Kidney (tissue), 14 donors: Measurements from ENCODE around the gene PLAAT2. TPM values are rescaled to one million over a fixed set of nuclear protein-coding genes. Genes with fewer than 3 reads are reported as not detected.

ENCODE experiments used
- DNase-seq, 5 donors: peaks; one replicate each; pipeline ENCODE4 v3.0.0-alpha.2; 2013 to 2020
- FAIRE-seq: peaks from 2 replicates; lab custom pipeline; 2012; peaks lifted over from hg19 to GRCh38; lab: Jason Lieb, UNC
- H3K27ac ChIP-seq, 2 donors: one replicate each; pipeline ENCODE4 v1.7.0; 2013; ENCODE audit warnings: low read depth in 2 of 2, low read length in 2 of 2, inconsistent platforms in 1 of 2
- H3K27me3 ChIP-seq: one replicate; pipeline ENCODE4 v1.7.1; 2013; ENCODE audit warnings: low read length, inconsistent platforms; ENCODE audit not compliant: control insufficient read depth, insufficient read depth
- H3K36me3 ChIP-seq, 3 donors: one replicate each; pipeline versions ENCODE4 v1.7.0 to v1.7.1; 2013; ENCODE audit warnings: low read length in 3 of 3, control low read depth in 1 of 3, inconsistent platforms in 1 of 3; ENCODE audit not compliant: insufficient read depth in 3 of 3, control insufficient read depth in 2 of 3
- H3K4me1 ChIP-seq, 3 donors: one replicate each; pipeline versions ENCODE4 v1.7.0 to v1.7.1; 2013; ENCODE audit warnings: low read length in 3 of 3, inconsistent platforms in 1 of 3, low read depth in 1 of 3; ENCODE audit not compliant: control insufficient read depth in 2 of 3, insufficient read depth in 2 of 3
- H3K4me3 ChIP-seq, 3 donors: one replicate each; pipeline versions ENCODE4 v1.7.0 to v1.8.1; 2013; ENCODE audit warnings: low read length in 3 of 3, control low read depth in 1 of 3, inconsistent platforms in 1 of 3
- H3K9ac ChIP-seq, 3 donors: one replicate each; pipeline versions ENCODE4 v1.7.0 to v1.7.1; 2013; ENCODE audit warnings: low read length in 3 of 3, control low read depth in 1 of 3, inconsistent platforms in 1 of 3
- H3K9me3 ChIP-seq, 3 donors: one replicate each; pipeline versions ENCODE4 v1.7.0 to v1.7.1; 2013; ENCODE audit warnings: low read length in 3 of 3, control low read depth in 1 of 3, inconsistent platforms in 1 of 3; ENCODE audit not compliant: control insufficient read depth in 2 of 3, insufficient read depth in 1 of 3
- CTCF ChIP-seq: IDR thresholded peaks from 3 replicates; pipeline ENCODE4 v1.5.1; 2012; ENCODE audit warnings: mild to moderate bottlenecking, moderate library complexity, borderline replicate concordance; ENCODE audit not compliant: insufficient read depth; ENCODE audit errors: extremely low read depth
- intact Hi-C: fragments of 100-400 bp; cut with DNase I; formaldehyde crosslinking; loops from one replicate; pipeline ENCODE4 v1.11.1; 2022
- polyA plus RNA-seq: library from polyadenylated mRNA; stranded (reverse); fragments of 350-450 nt; fragmentation: Illumina TruSeq; extraction: RNeasy Lipid Tissue Mini Kit (QIAGEN cat#74804); gene quantifications from one replicate; pipeline ENCODE4 v1.2.3, GENCODE V29; 2014; ENCODE audit warnings: low read depth, low replicate concordance; ENCODE audit not compliant: insufficient read depth
- total RNA-seq: library from RNA; stranded (reverse); fragmentation: NEBNext Ultra II Directional; extraction: Animal tissue kit (Norgen Biotek cat#: 25700); gene quantifications from one replicate; pipeline ENCODE4 v1.2.1, GENCODE V29; 2021
- donor health status: control.
- donor health status: control.
- donor health status: control.
- donor health status: control.
- donor health status: control.
- donor health status: DM: yes; HTN: yes; CAD: no.
- donor health status: Normal renal cell carcinoma (clear cell type).

The PLAAT2 gene
- total and polyA plus RNA-seq, 2 donors from 2014 or later, result 1.3 to 49.5 TPM

GRCh38 chr11:63569570-63569969 is 6.4 kb upstream of the PLAAT2 start:
- no peak overlapping the region for H3K27ac ChIP-seq
- H3K9ac ChIP-seq, result no peak overlapping the region
- DNase-seq (no peak), FAIRE-seq (no peak)
- TF ChIP-seq CTCF, result no peak
- no peaks in the 10 kb centered on the region for H3K9me3 ChIP-seq
- no peak overlapping the region for H3K4me3 ChIP-seq
- H3K4me1 ChIP-seq, result peaks cover 3 to 18% (median 13%) of the 10 kb centered on the region in 3 donors
- no peaks in the 10 kb centered on the region for H3K36me3 ChIP-seq
- intact Hi-C loops, result no loop called here
- H3K27me3 ChIP-seq, result no peaks in the 10 kb centered on the region

GRCh38 chr11:63567044-63567840 is 4.1 kb upstream of the PLAAT2 start:
- no peaks in the 10 kb centered on the region for H3K36me3 ChIP-seq
- no peaks in the 10 kb centered on the region for H3K9me3 ChIP-seq
- peak overlapping the region in 1 of 3 donors; percentile 19 for H3K4me3 ChIP-seq
- H3K4me1 ChIP-seq, result peaks cover 0 to 18% (median 15%) of the 10 kb centered on the region in 3 donors
- H3K9ac ChIP-seq, result no peak overlapping the region
- H3K27ac ChIP-seq, result peak overlapping the region; percentile 26 to 77
- H3K27me3 ChIP-seq, result no peaks in the 10 kb centered on the region
- no peak for FAIRE-seq
- TF ChIP-seq CTCF, result no peak
- peak in 4 of 5 donors; percentile 59 to 92 (median 84) for DNase-seq
- intact Hi-C loops, result no loop called here

- Histone ChIP-seq H3K9ac (peak overlapping the region in 1 of 3 donors; percentile 22), H3K27me3 (no peaks in the 10 kb centered on the region), H3K4me3 (no peak overlapping the region), H3K9me3 (no peaks in the 10 kb centered on the region), H3K4me1 (peaks cover 0 to 20% (median 15%) of the 10 kb centered on the region in 3 donors), H3K27ac (peak overlapping the region in 1 of 2 donors; percentile 65), H3K36me3 (no peaks in the 10 kb centered on the region)
- no peak for TF ChIP-seq CTCF
- intact Hi-C loops, result no loop called here
- FAIRE-seq, result no peak
- no peak for DNase-seq
Measured at GRCh38 chr11:63564784-63565350, 1.7 kb upstream of the PLAAT2 start.
